ENCODE data around the gene ATP2A3. TPM values are rescaled to one million over a fixed set of nuclear protein-coding genes. Genes with fewer than 3 reads are reported as not detected.
A peak's percentile ranks its signal among the peaks of the same experiment; 100 is the strongest.

The ATP2A3 gene
- total RNA-seq, 3 donors from 2014 or later, result 2.6 to 15.1 (median 9.8) TPM

DNA sequence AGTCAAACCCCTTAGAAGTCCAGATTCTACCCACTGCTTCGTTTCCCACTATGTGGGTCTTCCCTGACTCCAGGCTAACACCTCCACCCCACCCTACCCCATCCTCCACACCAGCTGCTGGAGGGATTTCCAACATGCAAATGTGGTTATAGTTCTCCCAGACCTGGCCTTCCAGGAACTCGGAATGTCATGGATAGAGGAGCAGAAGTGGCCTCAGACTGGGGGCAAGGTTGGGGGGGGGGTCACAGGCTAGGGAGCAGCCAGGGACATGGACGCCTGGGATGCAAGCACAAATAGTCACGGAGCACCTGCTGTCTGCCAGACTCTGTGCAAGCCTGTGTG lies 73.4 kb downstream of the ATP2A3 start:
- H3K27me3 ChIP-seq, result no peaks in the 10 kb centered on the region
- DNase-seq (ENCODE audit: low spot score in 2 of 2), result no peak
- H3K27ac ChIP-seq, result peak overlapping the region in 1 of 2 donors; percentile 92
- no peak overlapping the region for H3K4me3 ChIP-seq
- TF ChIP-seq, protein P1, sequence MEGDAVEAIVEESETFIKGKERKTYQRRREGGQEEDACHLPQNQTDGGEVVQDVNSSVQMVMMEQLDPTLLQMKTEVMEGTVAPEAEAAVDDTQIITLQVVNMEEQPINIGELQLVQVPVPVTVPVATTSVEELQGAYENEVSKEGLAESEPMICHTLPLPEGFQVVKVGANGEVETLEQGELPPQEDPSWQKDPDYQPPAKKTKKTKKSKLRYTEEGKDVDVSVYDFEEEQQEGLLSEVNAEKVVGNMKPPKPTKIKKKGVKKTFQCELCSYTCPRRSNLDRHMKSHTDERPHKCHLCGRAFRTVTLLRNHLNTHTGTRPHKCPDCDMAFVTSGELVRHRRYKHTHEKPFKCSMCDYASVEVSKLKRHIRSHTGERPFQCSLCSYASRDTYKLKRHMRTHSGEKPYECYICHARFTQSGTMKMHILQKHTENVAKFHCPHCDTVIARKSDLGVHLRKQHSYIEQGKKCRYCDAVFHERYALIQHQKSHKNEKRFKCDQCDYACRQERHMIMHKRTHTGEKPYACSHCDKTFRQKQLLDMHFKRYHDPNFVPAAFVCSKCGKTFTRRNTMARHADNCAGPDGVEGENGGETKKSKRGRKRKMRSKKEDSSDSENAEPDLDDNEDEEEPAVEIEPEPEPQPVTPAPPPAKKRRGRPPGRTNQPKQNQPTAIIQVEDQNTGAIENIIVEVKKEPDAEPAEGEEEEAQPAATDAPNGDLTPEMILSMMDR (IDR thresholded peaks at IDR 0.05), result no peak
- H3K9me3 ChIP-seq, result no peaks in the 10 kb centered on the region
- peaks cover 26 to 27% of the 10 kb centered on the region in 2 donors for H3K4me1 ChIP-seq
- intact Hi-C loops (cut with DNase I; ENCODE audit: low total_unique reads), result no loop called here
- no peaks in the 10 kb centered on the region for H3K36me3 ChIP-seq

DNA sequence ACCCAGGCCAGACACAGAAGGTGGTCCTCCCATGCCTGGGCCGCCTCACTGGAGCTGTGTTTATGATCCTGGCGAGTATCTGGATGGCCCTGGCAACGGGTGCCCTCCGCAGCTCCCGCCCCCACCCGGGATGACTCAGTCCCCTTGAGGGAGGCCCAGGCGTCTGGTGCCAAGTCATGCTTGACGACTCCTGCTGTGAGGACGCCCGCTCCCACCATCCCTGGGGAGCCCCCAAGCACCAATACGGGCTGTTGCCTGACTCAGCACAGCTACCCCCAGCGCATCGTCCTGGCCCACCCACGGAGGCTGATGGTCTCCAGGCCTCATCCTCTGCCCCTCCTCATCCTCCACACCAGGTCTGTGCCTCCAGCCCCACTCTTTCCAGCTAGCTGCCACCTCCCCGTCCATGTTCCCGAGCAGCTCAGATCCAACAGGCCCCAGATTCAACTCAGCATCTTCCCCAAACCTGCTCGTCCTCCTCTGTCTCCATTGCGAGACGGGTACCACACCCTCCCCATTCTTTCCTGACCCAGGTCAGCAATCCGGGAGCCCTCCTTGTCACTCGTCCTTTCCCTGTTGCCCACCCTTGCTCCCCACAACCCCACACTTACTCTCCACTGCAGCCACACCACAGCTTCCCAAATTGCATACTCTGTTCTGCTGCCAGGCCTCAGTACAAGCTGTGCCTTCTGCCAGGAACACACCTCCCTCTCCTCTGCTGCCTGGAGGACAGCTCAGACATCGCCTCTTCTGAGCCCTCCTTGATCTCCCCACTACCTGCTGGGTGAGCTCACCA lies 74.0 kb downstream of the ATP2A3 start:
- intact Hi-C loops (cut with DNase I; ENCODE audit: low total_unique reads), result no loop called here
- peaks cover 23 to 27% of the 10 kb centered on the region in 2 donors for H3K4me1 ChIP-seq

DNA sequence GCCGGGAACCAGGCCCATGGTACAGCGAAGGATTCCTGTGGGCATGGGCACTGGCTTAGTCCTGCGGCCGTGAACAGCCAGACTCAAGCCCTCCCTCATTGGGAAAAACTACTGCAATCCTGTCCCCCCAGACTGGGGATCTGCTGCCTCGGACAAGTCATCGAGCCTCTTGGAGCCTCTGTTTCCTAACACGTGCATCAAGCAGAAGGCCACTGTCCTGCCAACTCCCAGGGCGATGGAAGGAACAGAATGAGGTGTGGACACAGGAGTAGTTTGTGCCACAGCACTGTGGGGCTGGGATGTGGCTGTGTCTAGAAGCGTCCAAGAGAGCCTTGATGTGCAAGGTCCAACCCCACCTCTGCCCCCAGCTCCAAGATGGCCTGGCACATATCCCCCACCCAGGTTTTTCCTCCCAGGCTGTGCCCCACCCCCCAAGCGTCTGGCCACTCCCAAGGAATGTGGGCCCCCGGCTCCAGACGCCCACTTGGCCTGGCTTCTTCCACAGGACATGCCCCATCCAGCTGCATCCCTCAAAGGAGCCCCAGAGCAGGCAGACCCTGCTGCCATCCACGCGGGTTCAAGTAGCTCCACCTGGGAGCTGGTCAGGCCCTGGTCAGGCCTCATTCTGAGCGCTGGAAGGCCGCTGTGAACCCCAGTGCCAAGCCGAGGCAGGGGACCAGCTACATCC lies 74.8 kb downstream of the ATP2A3 start:
- no peaks in the 10 kb centered on the region for H3K9me3 ChIP-seq
- intact Hi-C loops (cut with DNase I; ENCODE audit: low total_unique reads), result no loop called here
- TF ChIP-seq POLR2AphosphoS5 (IDR thresholded peaks at IDR 0.05) (no peak), POLR2A (IDR thresholded peaks at IDR 0.05) (no peak)
- TF ChIP-seq, protein P1 (IDR thresholded peaks at IDR 0.05), result no peak
- no peaks in the 10 kb centered on the region for H3K27me3 ChIP-seq
- peak overlapping the region in 1 of 3 donors; percentile 15 for H3K4me3 ChIP-seq
- no peaks in the 10 kb centered on the region for H3K36me3 ChIP-seq
- peak overlapping the region; percentile 87 to 92 for H3K27ac ChIP-seq
- peaks cover 22 to 27% of the 10 kb centered on the region in 2 donors for H3K4me1 ChIP-seq
- DNase-seq (ENCODE audit: low spot score in 2 of 2), result no peak

More for the DNA sequence above, 74.0 kb downstream of the ATP2A3 start:
- Histone ChIP-seq H3K4me3 (peak overlapping the region in 1 of 3 donors; percentile 15), H3K9me3 (no peaks in the 10 kb centered on the region), H3K27ac (peak overlapping the region; percentile 87 to 92), H3K36me3 (no peaks in the 10 kb centered on the region), H3K27me3 (no peaks in the 10 kb centered on the region)
- DNase-seq (ENCODE audit: low spot score in 2 of 2), result peak; percentile 60 to 67
- no peak for TF ChIP-seq POLR2A (IDR thresholded peaks at IDR 0.05)
- no peak for TF ChIP-seq POLR2AphosphoS5 (IDR thresholded peaks at IDR 0.05)
- TF ChIP-seq, protein P1 (IDR thresholded peaks at IDR 0.05), result no peak

DNA sequence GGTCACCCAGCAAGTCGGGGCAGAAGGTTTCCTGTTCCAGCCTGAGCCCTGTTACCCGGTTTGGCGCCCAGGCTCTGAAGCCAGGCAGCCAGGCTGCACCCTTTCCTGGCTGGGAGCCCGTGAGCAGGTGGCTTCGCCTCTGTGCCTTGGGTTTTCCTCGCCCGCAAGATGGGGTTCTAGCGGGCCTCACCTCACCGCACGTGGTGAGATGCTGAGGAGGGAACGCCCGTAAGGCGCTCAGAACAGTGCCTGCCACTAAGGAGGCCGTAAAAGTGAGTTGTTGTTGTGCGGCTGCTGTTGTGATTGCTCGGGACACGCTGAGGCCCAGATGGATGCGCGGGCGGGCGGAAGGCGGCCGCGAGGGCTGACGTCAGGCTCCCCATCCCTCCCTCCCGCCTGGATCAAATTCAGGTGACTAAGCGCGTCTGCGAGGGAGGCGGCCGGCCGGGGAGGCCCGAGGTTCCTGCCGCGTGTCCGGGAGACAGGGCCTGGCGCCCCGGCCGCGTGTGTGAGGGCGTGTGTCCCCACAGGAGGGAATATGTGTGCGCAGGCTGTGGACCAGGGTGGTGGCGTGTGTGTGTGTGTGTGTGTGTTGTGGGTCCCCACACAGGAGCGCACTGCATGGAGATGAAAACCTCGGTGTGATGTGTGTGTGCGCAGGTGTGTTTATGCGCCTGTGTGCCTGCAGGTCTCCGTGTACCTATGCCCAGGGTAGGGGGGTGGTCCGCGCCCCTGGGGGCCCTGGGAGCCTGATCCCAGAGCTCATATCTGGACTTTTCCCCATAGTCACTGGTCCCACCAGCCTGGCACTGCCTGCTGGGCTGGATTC lies 75.7 kb downstream of the ATP2A3 start:
- DNase-seq (ENCODE audit: low spot score in 2 of 2), result peak; percentile 68 to 81
- no peaks in the 10 kb centered on the region for H3K9me3 ChIP-seq
- peak overlapping the region in 2 of 3 donors; percentile 2 to 36 for H3K4me3 ChIP-seq
- H3K27me3 ChIP-seq, result no peaks in the 10 kb centered on the region
- intact Hi-C loops (cut with DNase I; ENCODE audit: low total_unique reads), result no loop called here
- H3K36me3 ChIP-seq, result no peaks in the 10 kb centered on the region
- TF ChIP-seq, protein P1 (IDR thresholded peaks at IDR 0.05), result no peak
- no peak for TF ChIP-seq POLR2A (IDR thresholded peaks at IDR 0.05)
- peak in 2 of 3 donors; percentile 57 to 63 for TF ChIP-seq POLR2AphosphoS5 (IDR thresholded peaks at IDR 0.05)
- H3K4me1 ChIP-seq, result peaks cover 16 to 27% of the 10 kb centered on the region in 2 donors
- H3K27ac ChIP-seq, result peak overlapping the region; percentile 87 to 92

Data from breast epithelium (tissue), 4 donors.